ENCODE measurements around the gene OSGEPL1. TPM values are rescaled to one million over a fixed set of nuclear protein-coding genes. Genes with fewer than 3 reads are reported as not detected.

Gene OSGEPL1
- 3.2 and 4.7 TPM in 2 replicates for total RNA-seq

GRCh38 chr2:189762551-189763298 lies at the start of gene OSGEPL1:
Gene OSGEPL1 (minus strand): TSS chr2:189762792. CDS start chr2:189761640, 1,152 bp downstream.

GRCh38 chr2:189783927-189784867 lies 21.6 kb upstream of the OSGEPL1 start, which contains the start of the genes ORMDL1 and PMS1:
Gene ORMDL1 (minus strand): TSS chr2:189784339. CDS start chr2:189782595, 1,744 bp downstream.
Gene PMS1 (plus strand): TSS chr2:189784450. CDS start chr2:189791810, 7,360 bp downstream.

Other genes with a start within 250 kb of the OSGEPL1 start
- gene SLC40A1, start 182.0 kb downstream of the OSGEPL1 start, total RNA-seq: 6.3 and 15.3 TPM in 2 replicates
- gene ASNSD1, start 101.3 kb downstream of the OSGEPL1 start, total RNA-seq: 60.5 and 62.2 TPM in 2 replicates
- 10.7 and 11.8 TPM in 2 replicates for gene ANKAR, start 88.1 kb downstream of the OSGEPL1 start, total RNA-seq
- gene ORMDL1, start 21.5 kb upstream of the OSGEPL1 start, total RNA-seq: 46.4 and 47.4 TPM in 2 replicates
- gene PMS1, start 21.7 kb upstream of the OSGEPL1 start, total RNA-seq: 25.3 and 27.2 TPM in 2 replicates

All from hair follicle dermal papilla cell (primary cell).